Measurements from ENCODE around the gene TRIM44.

TRIM44 gene

GRCh38 chr11:35717520-35717919 lies 54.9 kb downstream of the TRIM44 start:
- DNase-seq (ENCODE audit: low spot score): no peak

- DNase-seq (ENCODE audit: low spot score): no peak
These were observed 59.2 kb downstream of the TRIM44 start for GRCh38 chr11:35721651-35722282.

- DNase-seq (ENCODE audit: low spot score): no peak
These were observed 60.1 kb downstream of the TRIM44 start for GRCh38 chr11:35722641-35723040.

- no peak for DNase-seq (ENCODE audit: low spot score)
These were observed 60.9 kb downstream of the TRIM44 start for GRCh38 chr11:35723493-35723892.

GRCh38 chr11:35723913-35724312 lies 61.3 kb downstream of the TRIM44 start:
- DNase-seq (ENCODE audit: low spot score): no peak

GRCh38 chr11:35725885-35726284 lies 63.3 kb downstream of the TRIM44 start:
- DNase-seq (ENCODE audit: low spot score): no peak

- no peak for DNase-seq (ENCODE audit: low spot score)
These were observed 64.6 kb downstream of the TRIM44 start for GRCh38 chr11:35727140-35727539.

GRCh38 chr11:35730254-35730653 lies 67.7 kb downstream of the TRIM44 start:
- DNase-seq (ENCODE audit: low spot score): no peak

- DNase-seq (ENCODE audit: low spot score): no peak
These were observed 72.3 kb downstream of the TRIM44 start for GRCh38 chr11:35734669-35735410.

- no peak for DNase-seq (ENCODE audit: low spot score)
These were observed 72.8 kb downstream of the TRIM44 start for GRCh38 chr11:35735411-35735810.

GRCh38 chr11:35735903-35736302 lies 73.3 kb downstream of the TRIM44 start:
- no peak for DNase-seq (ENCODE audit: low spot score)

- no peak for DNase-seq (ENCODE audit: low spot score)
These were observed 74.4 kb downstream of the TRIM44 start for GRCh38 chr11:35736952-35737351.

GRCh38 chr11:35740061-35740799 lies 77.7 kb downstream of the TRIM44 start:
- DNase-seq (ENCODE audit: low spot score): no peak

- DNase-seq (ENCODE audit: low spot score): no peak
These were observed 80.3 kb downstream of the TRIM44 start for GRCh38 chr11:35742707-35743454.

GRCh38 chr11:35746356-35747153 lies 84.0 kb downstream of the TRIM44 start:
- no peak for DNase-seq (ENCODE audit: low spot score)

- DNase-seq (ENCODE audit: low spot score): no peak
These were observed 85.1 kb downstream of the TRIM44 start for GRCh38 chr11:35747668-35748067.

GRCh38 chr11:35748644-35749043 lies 86.1 kb downstream of the TRIM44 start:
- DNase-seq (ENCODE audit: low spot score): no peak

GRCh38 chr11:35750315-35750714 lies 87.7 kb downstream of the TRIM44 start:
- DNase-seq (ENCODE audit: low spot score): no peak

- no peak for DNase-seq (ENCODE audit: low spot score)
These were observed 88.5 kb downstream of the TRIM44 start for GRCh38 chr11:35750981-35751663.

GRCh38 chr11:35751664-35752061 lies 89.1 kb downstream of the TRIM44 start:
- DNase-seq (ENCODE audit: low spot score): no peak

- DNase-seq (ENCODE audit: low spot score): no peak
These were observed 89.5 kb downstream of the TRIM44 start for GRCh38 chr11:35752115-35752514.
